Astrocyte (in vitro differentiated cells and primary cell): ENCODE results near the gene KRT75.

Experiments used
- EZH2 ChIP-seq: IDR thresholded peaks from 2 replicates; pipeline ENCODE4 v1.6.1; 2012; ENCODE audit warnings: mild to moderate bottlenecking, low read length, inconsistent platforms; ENCODE audit not compliant: insufficient read depth
- TF ChIP-seq, protein P1 (sequence below): IDR thresholded peaks from 2 replicates; pipeline ENCODE4 v1.5.1; 2011; ENCODE audit warnings: low read depth, mild to moderate bottlenecking, inconsistent platforms, low read length, moderate library complexity; ENCODE audit not compliant: insufficient read depth

DNA sequence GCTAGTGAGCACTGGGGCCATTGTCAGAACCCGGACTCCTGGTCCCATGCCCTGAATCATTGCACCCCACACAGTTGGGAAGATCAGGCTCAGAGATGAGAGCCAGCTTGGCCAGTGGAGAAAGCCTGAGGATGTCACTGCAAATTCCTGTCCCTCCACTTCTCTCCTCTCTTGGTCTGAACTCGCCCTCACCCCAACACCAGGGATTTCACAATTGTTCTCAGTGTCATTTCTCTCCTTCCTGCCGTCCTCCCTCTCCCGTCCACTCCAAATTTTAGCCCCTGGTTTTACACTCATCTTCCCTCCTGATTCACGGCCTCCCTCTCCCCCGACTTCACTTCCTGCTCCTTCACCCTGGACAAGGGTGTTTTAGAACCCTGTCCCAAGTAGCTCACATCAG lies 11.1 kb downstream of the KRT75 start:
- TF ChIP-seq, protein P1, sequence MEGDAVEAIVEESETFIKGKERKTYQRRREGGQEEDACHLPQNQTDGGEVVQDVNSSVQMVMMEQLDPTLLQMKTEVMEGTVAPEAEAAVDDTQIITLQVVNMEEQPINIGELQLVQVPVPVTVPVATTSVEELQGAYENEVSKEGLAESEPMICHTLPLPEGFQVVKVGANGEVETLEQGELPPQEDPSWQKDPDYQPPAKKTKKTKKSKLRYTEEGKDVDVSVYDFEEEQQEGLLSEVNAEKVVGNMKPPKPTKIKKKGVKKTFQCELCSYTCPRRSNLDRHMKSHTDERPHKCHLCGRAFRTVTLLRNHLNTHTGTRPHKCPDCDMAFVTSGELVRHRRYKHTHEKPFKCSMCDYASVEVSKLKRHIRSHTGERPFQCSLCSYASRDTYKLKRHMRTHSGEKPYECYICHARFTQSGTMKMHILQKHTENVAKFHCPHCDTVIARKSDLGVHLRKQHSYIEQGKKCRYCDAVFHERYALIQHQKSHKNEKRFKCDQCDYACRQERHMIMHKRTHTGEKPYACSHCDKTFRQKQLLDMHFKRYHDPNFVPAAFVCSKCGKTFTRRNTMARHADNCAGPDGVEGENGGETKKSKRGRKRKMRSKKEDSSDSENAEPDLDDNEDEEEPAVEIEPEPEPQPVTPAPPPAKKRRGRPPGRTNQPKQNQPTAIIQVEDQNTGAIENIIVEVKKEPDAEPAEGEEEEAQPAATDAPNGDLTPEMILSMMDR = no peak
- TF ChIP-seq EZH2 = no peak
